HepG2 (cell line): ENCODE results near the gene TBX6. TPM values are rescaled to one million over a fixed set of nuclear protein-coding genes. Genes with fewer than 3 reads are reported as not detected.
A peak's percentile ranks its signal among the peaks of the same experiment; 100 is the strongest.

Source experiments
- CTCF ChIP-seq: sonication (generic); formaldehyde crosslinking; IDR thresholded peaks from 2 replicates; pipeline ENCODE4 v1.5.0; 2020; ENCODE audit warnings: mild to moderate bottlenecking, missing genetic modification reagents, moderate library complexity
- DNMT3B ChIP-seq: conservative IDR thresholded peaks from 2 replicates; pipeline ENCODE4 v1.6.1; 2016; ENCODE audit warnings: missing biosample characterization, control low read depth
- MATR3 ChIP-seq: sonication (generic); formaldehyde crosslinking; IDR thresholded peaks from 2 replicates; pipeline ENCODE4 v1.4.0; 2020; ENCODE audit warnings: missing genetic modification reagents
- REL ChIP-seq: sonication (generic); formaldehyde crosslinking; conservative IDR thresholded peaks from 2 replicates; pipeline ENCODE4 v1.8.0; 2022; ENCODE audit warnings: mild to moderate bottlenecking, missing genetic modification reagents, moderate library complexity
- SNRNP70 ChIP-seq: fragments of 200-400 bp; formaldehyde crosslinking; IDR thresholded peaks from 2 replicates; pipeline ENCODE4 v1.6.1; 2017; ENCODE audit warnings: mild to moderate bottlenecking, low read depth, low read length, moderate library complexity
- TAF15 ChIP-seq: fragments of 200-400 bp; formaldehyde crosslinking; IDR thresholded peaks from one replicate; pipeline ENCODE4 v1.6.1; 2018; ENCODE audit warnings: mild to moderate bottlenecking, low read depth, low read length; ENCODE audit not compliant: poor library complexity, severe bottlenecking
- TBP ChIP-seq: sonication (generic); formaldehyde crosslinking; IDR thresholded peaks from 2 replicates; pipeline ENCODE4 v1.5.0; 2020; ENCODE audit warnings: missing genetic modification reagents
- THAP11 ChIP-seq: IDR thresholded peaks from 2 replicates; pipeline ENCODE4 v1.6.1; 2016; ENCODE audit warnings: missing biosample characterization, missing genetic modification reagents
- ZBTB1 ChIP-seq: sonication (generic); formaldehyde crosslinking; IDR thresholded peaks from 2 replicates; pipeline ENCODE4 v1.4.0; 2020; ENCODE audit warnings: missing genetic modification reagents, borderline replicate concordance
- ZNF225 ChIP-seq: sonication (generic); formaldehyde crosslinking; IDR thresholded peaks from 2 replicates; pipeline ENCODE4 v1.4.0; 2020; ENCODE audit warnings: mild to moderate bottlenecking, missing genetic modification reagents
- ZNF282 ChIP-seq: fragments of 450-650 bp; IDR thresholded peaks from 2 replicates; pipeline ENCODE4 v1.6.1; 2018; ENCODE audit not compliant: partially characterized antibody
- ZNF34 ChIP-seq: sonication (generic); formaldehyde crosslinking; IDR thresholded peaks from 2 replicates; pipeline ENCODE4 v1.4.0; 2020; ENCODE audit warnings: mild to moderate bottlenecking, missing genetic modification reagents, borderline replicate concordance
- ZNF460 ChIP-seq: sonication (generic); formaldehyde crosslinking; IDR thresholded peaks from 2 replicates; pipeline ENCODE4 v1.5.1; 2020; ENCODE audit warnings: missing genetic modification reagents, mild to moderate bottlenecking, borderline replicate concordance
- ZNF558 ChIP-seq: sonication (generic); formaldehyde crosslinking; IDR thresholded peaks from 2 replicates; pipeline ENCODE4 v1.9.0; 2022; ENCODE audit warnings: mild to moderate bottlenecking, missing genetic modification reagents, borderline replicate concordance
- ZNF577 ChIP-seq: sonication (generic); formaldehyde crosslinking; IDR thresholded peaks from 2 replicates; pipeline ENCODE4 v1.4.0; 2020; ENCODE audit warnings: mild to moderate bottlenecking, low read depth, missing genetic modification reagents, borderline replicate concordance
- ZNF747 ChIP-seq: sonication (generic); formaldehyde crosslinking; IDR thresholded peaks from 2 replicates; pipeline ENCODE4 v1.8.1; 2023; ENCODE audit warnings: missing genetic modification reagents, mild to moderate bottlenecking, borderline replicate concordance
- ZNF883 ChIP-seq: sonication (generic); formaldehyde crosslinking; IDR thresholded peaks from 2 replicates; pipeline ENCODE4 v1.5.1; 2020; ENCODE audit warnings: mild to moderate bottlenecking, missing genetic modification reagents; ENCODE audit errors: not compliant biosample characterization
- polyA plus RNA-seq, 8 experiments: library from polyadenylated mRNA; depleted of rRNA in 3 of 8; stranded (reverse) in 7 of 8; unstranded in 1 of 8; fragments of >200 nt; fragmentation: Illumina TruSeq in 4 of 8; extraction: Trizol in 4 of 8; gene quantifications; 2 replicates each; pipeline versions ENCODE4 v1.2.1 to v1.2.3, GENCODE V29; 2011 to 2016; ENCODE audit warnings: low read depth in 4 of 8, missing spikeins in 1 of 8, mixed read lengths in 1 of 8; ENCODE audit not compliant: insufficient read depth in 1 of 8
- total RNA-seq, 5 experiments: library from RNA; depleted of rRNA; stranded (reverse); fragments of >200 nt; fragmentation: Illumina TruSeq; extraction: Trizol; gene quantifications; 2 replicates each; pipeline ENCODE4 v1.2.3, GENCODE V29; 2016; ENCODE audit warnings: low read depth in 1 of 5
- TF ChIP-seq, protein P1 (sequence below): sonication (generic); formaldehyde crosslinking; IDR thresholded peaks from 2 replicates; pipeline ENCODE4 v1.4.0; 2020; ENCODE audit warnings: mild to moderate bottlenecking, missing genetic modification reagents
- TF ChIP-seq, protein P2 (sequence below): sonication (generic); formaldehyde crosslinking; IDR thresholded peaks from 2 replicates; pipeline ENCODE4 v1.5.1; 2020; ENCODE audit warnings: missing genetic modification reagents, mild to moderate bottlenecking, borderline replicate concordance
- TF ChIP-seq, protein P3 (sequence below): sonication (generic); formaldehyde crosslinking; IDR thresholded peaks from 2 replicates; pipeline ENCODE4 v1.4.0; 2020; ENCODE audit warnings: missing genetic modification reagents

TBX6 gene
- total and polyA plus RNA-seq, 2 of the 13 experiments (the other 11 are each of a cell fraction or from before 2014, with no cell fraction given) = 0.24 to 0.42 TPM

GRCh38 chr16:30112197-30113030 is 20.7 kb upstream of the TBX6 start (continued):
- TF ChIP-seq, protein P1, sequence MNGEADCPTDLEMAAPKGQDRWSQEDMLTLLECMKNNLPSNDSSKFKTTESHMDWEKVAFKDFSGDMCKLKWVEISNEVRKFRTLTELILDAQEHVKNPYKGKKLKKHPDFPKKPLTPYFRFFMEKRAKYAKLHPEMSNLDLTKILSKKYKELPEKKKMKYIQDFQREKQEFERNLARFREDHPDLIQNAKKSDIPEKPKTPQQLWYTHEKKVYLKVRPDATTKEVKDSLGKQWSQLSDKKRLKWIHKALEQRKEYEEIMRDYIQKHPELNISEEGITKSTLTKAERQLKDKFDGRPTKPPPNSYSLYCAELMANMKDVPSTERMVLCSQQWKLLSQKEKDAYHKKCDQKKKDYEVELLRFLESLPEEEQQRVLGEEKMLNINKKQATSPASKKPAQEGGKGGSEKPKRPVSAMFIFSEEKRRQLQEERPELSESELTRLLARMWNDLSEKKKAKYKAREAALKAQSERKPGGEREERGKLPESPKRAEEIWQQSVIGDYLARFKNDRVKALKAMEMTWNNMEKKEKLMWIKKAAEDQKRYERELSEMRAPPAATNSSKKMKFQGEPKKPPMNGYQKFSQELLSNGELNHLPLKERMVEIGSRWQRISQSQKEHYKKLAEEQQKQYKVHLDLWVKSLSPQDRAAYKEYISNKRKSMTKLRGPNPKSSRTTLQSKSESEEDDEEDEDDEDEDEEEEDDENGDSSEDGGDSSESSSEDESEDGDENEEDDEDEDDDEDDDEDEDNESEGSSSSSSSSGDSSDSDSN = peak; percentile 80
- TF ChIP-seq, protein P2, sequence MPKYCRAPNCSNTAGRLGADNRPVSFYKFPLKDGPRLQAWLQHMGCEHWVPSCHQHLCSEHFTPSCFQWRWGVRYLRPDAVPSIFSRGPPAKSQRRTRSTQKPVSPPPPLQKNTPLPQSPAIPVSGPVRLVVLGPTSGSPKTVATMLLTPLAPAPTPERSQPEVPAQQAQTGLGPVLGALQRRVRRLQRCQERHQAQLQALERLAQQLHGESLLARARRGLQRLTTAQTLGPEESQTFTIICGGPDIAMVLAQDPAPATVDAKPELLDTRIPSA (CRISPR knock-in tag) = 0 out of 2 replicates have a peak, but pooled peaks have one; percentile 52
- TF ChIP-seq ZNF883 (CRISPR knock-in tag) = no peak
- TF ChIP-seq ZNF282 = no peak
- TF ChIP-seq THAP11 (CRISPR knock-in tag) = peak; percentile 60; the same call in 1 of the 2 replicates
- peak; percentile 99 for TF ChIP-seq CTCF (CRISPR knock-in tag)
- TF ChIP-seq ZNF225 (CRISPR knock-in tag) = no peak; the same call in none of the 2 replicates
- TF ChIP-seq TAF15 = no peak
- no peak; the same call in 1 of the 2 replicates for TF ChIP-seq ZNF747 (CRISPR knock-in tag)
- TF ChIP-seq SNRNP70 = no peak
- TF ChIP-seq TBP (CRISPR knock-in tag) = no peak
- TF ChIP-seq, protein P3, sequence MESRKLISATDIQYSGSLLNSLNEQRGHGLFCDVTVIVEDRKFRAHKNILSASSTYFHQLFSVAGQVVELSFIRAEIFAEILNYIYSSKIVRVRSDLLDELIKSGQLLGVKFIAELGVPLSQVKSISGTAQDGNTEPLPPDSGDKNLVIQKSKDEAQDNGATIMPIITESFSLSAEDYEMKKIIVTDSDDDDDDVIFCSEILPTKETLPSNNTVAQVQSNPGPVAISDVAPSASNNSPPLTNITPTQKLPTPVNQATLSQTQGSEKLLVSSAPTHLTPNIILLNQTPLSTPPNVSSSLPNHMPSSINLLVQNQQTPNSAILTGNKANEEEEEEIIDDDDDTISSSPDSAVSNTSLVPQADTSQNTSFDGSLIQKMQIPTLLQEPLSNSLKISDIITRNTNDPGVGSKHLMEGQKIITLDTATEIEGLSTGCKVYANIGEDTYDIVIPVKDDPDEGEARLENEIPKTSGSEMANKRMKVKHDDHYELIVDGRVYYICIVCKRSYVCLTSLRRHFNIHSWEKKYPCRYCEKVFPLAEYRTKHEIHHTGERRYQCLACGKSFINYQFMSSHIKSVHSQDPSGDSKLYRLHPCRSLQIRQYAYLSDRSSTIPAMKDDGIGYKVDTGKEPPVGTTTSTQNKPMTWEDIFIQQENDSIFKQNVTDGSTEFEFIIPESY (CRISPR knock-in tag) = peak; percentile 93
- no peak for TF ChIP-seq ZNF460 (CRISPR knock-in tag)
- no peak for TF ChIP-seq ZBTB1 (CRISPR knock-in tag)
- TF ChIP-seq ZNF34 (CRISPR knock-in tag) = no peak
- TF ChIP-seq DNMT3B (CRISPR knock-in tag) = no peak
- no peak for TF ChIP-seq MATR3 (CRISPR knock-in tag)
- TF ChIP-seq ZNF558 (CRISPR knock-in tag) = no peak; the same call in 1 of the 2 replicates
- TF ChIP-seq REL = no peak; the same call in 1 of the 2 replicates
- no peak for TF ChIP-seq ZNF577 (CRISPR knock-in tag)
